KOPT-K1 (cell line): ENCODE data around the gene LCT.
A peak's percentile ranks its signal among the peaks of the same experiment; 100 is the strongest.
"Not testable (repeated sequence)": the region's sequence is repeated elsewhere in the genome, so short reads cannot be mapped to it uniquely, and the experiment has no call there.

Experiments used
- H3K27ac ChIP-seq: fragments of 200-600 bp; sonication (generic); 2 replicates; pipeline ENCODE4 v1.5.1; 2016; ENCODE audit warnings: antibody characterized with exemption, mild to moderate bottlenecking, low read depth, low read length; ENCODE audit not compliant: poor library complexity, severe bottlenecking
- H3K36me3 ChIP-seq: fragments of 200-600 bp; sonication (generic); 2 replicates; pipeline ENCODE4 v1.5.1; 2017; ENCODE audit warnings: antibody characterized with exemption, mild to moderate bottlenecking, low read length, moderate library complexity; ENCODE audit not compliant: insufficient read depth
- H3K9me3 ChIP-seq: fragments of 200-600 bp; sonication (generic); 2 replicates; pipeline ENCODE4 v1.5.1; 2017; ENCODE audit warnings: antibody characterized with exemption, low read length, mild to moderate bottlenecking; ENCODE audit not compliant: insufficient read depth, poor library complexity, severe bottlenecking

The LCT gene

DNA sequence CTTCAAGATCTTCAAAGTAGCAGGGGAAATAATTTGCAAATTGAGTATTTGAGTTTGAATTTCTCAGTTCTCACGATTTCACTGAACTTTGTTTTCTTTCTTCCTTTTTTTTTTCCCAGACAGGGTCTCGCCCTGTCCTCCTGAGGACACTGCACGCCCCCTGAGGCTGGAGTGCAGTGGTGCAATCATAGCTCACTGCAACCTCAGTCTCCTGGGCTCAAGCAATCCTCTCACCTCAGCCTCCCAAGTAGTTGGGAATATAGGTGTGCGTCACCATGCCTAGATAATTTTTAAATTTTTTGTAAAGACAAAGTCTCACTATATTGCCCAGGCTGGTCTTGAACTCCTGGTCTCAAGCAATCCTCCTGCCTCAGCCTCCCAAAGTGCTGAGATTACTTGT lies 41.3 kb downstream of the LCT start:
- H3K9me3 ChIP-seq: peaks cover 13% of the 10 kb centered on the region
- not testable (repeated sequence) for H3K36me3 ChIP-seq
- H3K27ac ChIP-seq: peak overlapping the region; percentile 8

DNA sequence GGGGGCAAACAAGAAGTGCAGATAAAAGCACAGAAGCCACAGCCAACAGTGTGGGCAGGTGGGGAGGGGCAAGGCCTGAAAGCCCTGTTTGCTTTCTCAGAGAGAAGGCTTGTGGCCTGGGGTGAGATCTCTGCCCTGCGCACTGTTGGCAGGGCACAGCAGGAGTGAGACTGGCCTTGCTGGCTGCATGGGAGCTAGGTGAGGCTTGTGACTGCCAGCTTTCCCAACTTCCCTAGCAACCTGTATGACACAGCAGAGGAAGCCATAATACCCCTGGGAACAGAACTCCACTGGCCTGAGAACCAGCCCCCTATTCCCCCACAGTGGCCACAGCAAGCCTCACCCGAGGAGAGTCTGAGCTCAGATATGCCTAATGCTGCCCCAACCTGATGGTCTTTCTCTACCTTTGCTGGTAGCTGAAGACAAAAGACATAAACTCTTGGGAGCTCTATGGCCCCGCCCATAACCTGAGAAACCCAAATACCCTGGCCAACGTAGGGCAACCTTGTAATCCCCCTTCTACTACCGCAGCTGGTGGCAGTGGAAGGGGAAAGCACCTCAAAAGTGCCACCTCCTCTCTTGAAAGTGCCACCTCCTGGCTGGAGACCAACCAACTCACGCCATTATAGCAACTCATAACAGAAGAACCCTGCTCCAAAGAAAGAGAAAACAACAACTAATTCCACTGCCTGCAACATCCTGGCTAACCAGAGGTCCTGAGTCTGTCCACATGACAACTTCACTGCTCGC lies 44.4 kb downstream of the LCT start:
- Histone ChIP-seq H3K36me3 (peaks cover 39% of the 10 kb centered on the region), H3K9me3 (no peaks in the 10 kb centered on the region), H3K27ac (peak overlapping the region; percentile 86)

DNA sequence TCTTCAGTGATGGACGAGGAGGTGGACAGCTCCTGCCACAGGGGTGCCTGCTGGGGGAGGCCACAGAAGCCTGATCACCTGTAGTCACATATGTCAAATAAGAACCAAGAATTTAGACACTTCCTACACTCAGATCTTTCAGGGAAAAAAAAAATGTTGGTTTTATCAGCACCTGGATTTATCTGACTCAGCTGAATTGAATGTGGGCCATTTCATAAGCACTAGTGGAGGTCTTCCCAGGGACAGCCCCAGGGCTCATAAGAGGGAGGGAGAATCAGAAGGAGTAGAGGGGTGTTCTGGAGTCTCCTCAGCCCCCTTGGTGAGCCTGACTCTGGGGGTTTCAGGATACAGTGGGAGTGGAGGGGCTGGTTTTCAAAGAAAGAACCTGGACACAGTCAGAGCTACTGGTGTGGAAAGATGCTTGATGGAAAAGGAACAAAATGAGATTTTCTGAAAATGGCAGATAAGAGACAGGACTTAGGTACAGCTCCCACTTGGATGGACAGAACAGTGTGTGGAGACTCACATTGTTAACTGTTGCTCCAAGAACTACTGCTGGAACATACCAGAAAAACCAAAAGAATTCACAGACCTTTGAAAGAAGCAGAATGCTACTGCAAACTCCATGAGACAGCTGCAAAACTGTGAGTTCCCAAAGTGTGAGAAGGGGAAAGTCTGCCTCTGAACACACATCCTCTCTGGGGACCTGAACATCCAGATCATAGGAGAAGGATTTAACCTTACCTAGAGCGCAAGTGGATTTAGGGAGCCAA lies 45.4 kb downstream of the LCT start:
- Histone ChIP-seq H3K27ac (peak overlapping the region; percentile 86), H3K9me3 (no peaks in the 10 kb centered on the region), H3K36me3 (peaks cover 49% of the 10 kb centered on the region)

DNA sequence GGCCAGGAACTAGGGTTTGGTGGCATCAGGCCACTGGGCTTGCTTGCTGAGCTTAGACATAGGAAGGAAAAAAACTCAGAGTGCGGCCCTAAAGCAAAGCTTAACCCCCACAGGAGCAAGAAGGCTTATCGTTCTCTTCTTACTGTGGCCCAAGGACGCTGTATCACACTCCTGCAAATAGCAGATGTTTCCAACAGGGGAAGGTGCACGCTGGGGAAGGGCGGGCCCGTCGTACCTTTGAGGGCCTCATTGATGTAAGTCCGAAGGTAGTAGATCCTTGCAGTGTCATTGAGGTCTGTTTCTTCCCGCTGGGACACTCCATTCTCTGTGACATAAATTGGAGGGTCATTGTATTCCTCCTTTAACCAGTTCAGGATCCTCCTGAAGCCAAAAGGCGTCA lies 46.6 kb downstream of the LCT start:
- Histone ChIP-seq H3K27ac (no peak overlapping the region), H3K36me3 (peaks cover 61% of the 10 kb centered on the region), H3K9me3 (no peaks in the 10 kb centered on the region)

- Histone ChIP-seq H3K36me3 (peaks cover 97% of the 10 kb centered on the region), H3K27ac (no peak overlapping the region), H3K9me3 (no peaks in the 10 kb centered on the region)
Measured at GRCh38 chr2:135786823-135787222, 50.2 kb downstream of the LCT start.

GRCh38 chr2:135785032-135785431 lies 52.0 kb downstream of the LCT start:
- Histone ChIP-seq H3K9me3 (no peaks in the 10 kb centered on the region), H3K36me3 (peaks cover 100% of the 10 kb centered on the region), H3K27ac (no peak overlapping the region)

- Histone ChIP-seq H3K27ac (no peak overlapping the region), H3K36me3 (peaks cover 99% of the 10 kb centered on the region), H3K9me3 (no peaks in the 10 kb centered on the region)
Measured at GRCh38 chr2:135783439-135783838, 53.5 kb downstream of the LCT start.

DNA sequence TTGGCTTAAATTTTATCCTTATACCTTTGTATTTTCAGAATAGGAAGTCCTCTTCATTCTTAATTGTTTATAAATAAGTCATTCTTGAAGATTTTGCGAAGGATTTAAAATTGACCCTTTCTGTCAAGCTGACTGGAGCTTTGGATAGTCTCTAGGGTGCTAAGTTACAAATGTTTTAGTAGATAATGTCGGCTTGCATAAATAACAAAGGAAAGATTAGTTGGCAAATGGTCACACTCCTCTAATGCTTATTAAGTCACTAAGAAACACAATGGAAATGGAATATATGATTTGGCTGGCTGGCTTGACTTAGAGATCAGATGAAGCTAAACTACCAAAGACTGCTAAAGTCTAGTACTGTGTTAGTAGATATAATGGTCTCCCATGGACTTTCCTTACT lies 54.8 kb downstream of the LCT start:
- H3K36me3 ChIP-seq: peaks cover 96% of the 10 kb centered on the region
- no peaks in the 10 kb centered on the region for H3K9me3 ChIP-seq
- H3K27ac ChIP-seq: no peak overlapping the region

- Histone ChIP-seq H3K27ac (no peak overlapping the region), H3K9me3 (no peaks in the 10 kb centered on the region), H3K36me3 (peaks cover 96% of the 10 kb centered on the region)
Measured at GRCh38 chr2:135776367-135776766, 60.6 kb downstream of the LCT start.

GRCh38 chr2:135775420-135775819 lies 61.6 kb downstream of the LCT start:
- Histone ChIP-seq H3K9me3 (no peaks in the 10 kb centered on the region), H3K36me3 (peaks cover 96% of the 10 kb centered on the region)

GRCh38 chr2:135773917-135774316 lies 63.1 kb downstream of the LCT start:
- Histone ChIP-seq H3K27ac (no peak overlapping the region), H3K36me3 (peaks cover 97% of the 10 kb centered on the region), H3K9me3 (no peaks in the 10 kb centered on the region)

More at GRCh38 chr2:135775420-135775819, 61.6 kb downstream of the LCT start:
- no peak overlapping the region for H3K27ac ChIP-seq

DNA sequence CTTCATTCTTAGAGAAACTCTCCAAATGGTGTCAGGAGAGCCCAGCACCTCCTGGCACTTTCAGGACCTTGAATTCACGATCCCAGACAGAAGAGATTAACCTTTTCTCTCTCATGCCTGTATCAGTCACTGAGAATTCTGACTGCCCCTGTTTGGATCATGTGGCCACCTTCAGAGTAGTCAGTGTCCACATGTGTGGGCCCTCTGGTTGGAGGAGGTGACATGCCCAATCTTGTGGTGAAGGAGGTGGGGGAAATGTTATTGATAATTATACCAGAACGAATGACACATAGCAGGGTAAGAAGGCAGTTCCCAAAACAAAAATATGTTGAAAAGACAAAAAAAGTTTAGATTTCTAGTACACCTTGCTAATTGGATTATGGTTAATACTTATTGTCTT lies 63.7 kb downstream of the LCT start:
- H3K9me3 ChIP-seq: no peaks in the 10 kb centered on the region
- H3K36me3 ChIP-seq: peaks cover 97% of the 10 kb centered on the region
- H3K27ac ChIP-seq: no peak overlapping the region

- H3K36me3 ChIP-seq: peaks cover 100% of the 10 kb centered on the region
- no peak overlapping the region for H3K27ac ChIP-seq
Measured at GRCh38 chr2:135768863-135769262, 68.1 kb downstream of the LCT start.

DNA sequence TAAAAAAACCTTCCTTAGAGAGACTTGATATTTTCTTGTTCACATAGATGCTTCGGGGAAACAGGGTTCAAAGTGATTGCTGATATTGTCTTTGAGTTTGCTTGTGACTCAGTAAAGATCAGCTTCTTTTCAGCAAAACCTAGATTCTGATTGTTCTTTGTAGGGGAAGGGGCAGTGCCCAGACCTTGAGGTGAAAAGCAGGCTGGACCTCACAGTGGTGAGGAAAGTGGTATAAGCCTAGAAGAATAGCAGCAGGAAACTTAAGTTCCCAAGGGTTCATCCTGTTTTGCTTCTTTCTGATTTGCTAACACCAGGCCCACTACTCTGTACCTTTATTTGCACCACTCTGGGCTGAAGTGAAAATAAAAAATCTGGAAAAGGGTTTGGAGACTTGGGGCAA lies 74.5 kb downstream of the LCT start:
- no peak overlapping the region for H3K27ac ChIP-seq
- H3K36me3 ChIP-seq: peaks cover 99% of the 10 kb centered on the region
- peaks cover 3% of the 10 kb centered on the region for H3K9me3 ChIP-seq

More at GRCh38 chr2:135768863-135769262, 68.1 kb downstream of the LCT start:
- H3K9me3 ChIP-seq: no peaks in the 10 kb centered on the region

GRCh38 chr2:135762022-135762421 lies 75.0 kb downstream of the LCT start:
- no peak overlapping the region for H3K27ac ChIP-seq
- peaks cover 8% of the 10 kb centered on the region for H3K9me3 ChIP-seq
- peaks cover 99% of the 10 kb centered on the region for H3K36me3 ChIP-seq

DNA sequence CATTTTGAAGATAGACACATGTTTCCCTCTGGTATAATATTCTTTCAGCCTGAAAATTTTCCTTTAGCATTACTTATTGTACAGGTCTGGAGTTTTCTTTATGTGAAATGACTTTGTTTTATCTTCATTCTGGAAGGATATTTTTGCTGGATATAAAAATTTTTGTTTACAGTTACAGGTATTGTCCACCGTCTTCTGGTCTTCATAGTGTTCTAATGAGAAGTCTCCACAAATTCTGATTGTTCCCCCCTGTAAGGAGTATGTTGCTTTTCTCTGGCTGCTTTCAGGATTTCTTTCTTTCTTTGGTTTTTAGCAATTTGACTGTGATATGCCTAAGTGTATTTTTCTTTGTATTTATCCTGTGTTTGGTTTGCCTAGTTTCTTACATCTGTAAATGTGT lies 80.3 kb downstream of the LCT start:
- peaks cover 42% of the 10 kb centered on the region for H3K9me3 ChIP-seq
- no peak overlapping the region for H3K27ac ChIP-seq
- H3K36me3 ChIP-seq: peaks cover 99% of the 10 kb centered on the region
